ENCODE data around the gene CTNNAL1.

CTNNAL1 gene

GRCh38 chr9:109048822-109049221, 35.5 kb upstream of the CTNNAL1 start:
- TF ChIP-seq CTCF (IDR thresholded peaks at IDR 0.05; ENCODE audit: borderline replicate concordance, insufficient read depth, low read depth, low read length) = no peak
- no peak overlapping the region for H3K4me3 ChIP-seq (ENCODE audit: low read depth, low read length)

- H3K4me3 ChIP-seq (ENCODE audit: low read depth, low read length) = no peak overlapping the region
- TF ChIP-seq CTCF (IDR thresholded peaks at IDR 0.05; ENCODE audit: borderline replicate concordance, insufficient read depth, low read depth, low read length) = no peak
These were observed 34.0 kb upstream of the CTNNAL1 start for GRCh38 chr9:109047259-109047658.

GRCh38 chr9:109046346-109046745, 33.0 kb upstream of the CTNNAL1 start:
- no peak overlapping the region for H3K4me3 ChIP-seq (ENCODE audit: low read depth, low read length)
- TF ChIP-seq CTCF (IDR thresholded peaks at IDR 0.05; ENCODE audit: borderline replicate concordance, insufficient read depth, low read depth, low read length) = no peak

GRCh38 chr9:109043578-109043977, 30.3 kb upstream of the CTNNAL1 start:
- no peak for TF ChIP-seq CTCF (IDR thresholded peaks at IDR 0.05; ENCODE audit: borderline replicate concordance, insufficient read depth, low read depth, low read length)

GRCh38 chr9:109040571-109040970, 27.3 kb upstream of the CTNNAL1 start:
- TF ChIP-seq CTCF (IDR thresholded peaks at IDR 0.05; ENCODE audit: borderline replicate concordance, insufficient read depth, low read depth, low read length) = no peak
- no peak overlapping the region for H3K4me3 ChIP-seq (ENCODE audit: low read depth, low read length)

More at GRCh38 chr9:109043578-109043977, 30.3 kb upstream of the CTNNAL1 start:
- H3K4me3 ChIP-seq (ENCODE audit: low read depth, low read length) = no peak overlapping the region

GRCh38 chr9:109039539-109039938, 26.2 kb upstream of the CTNNAL1 start:
- no peak for TF ChIP-seq CTCF (IDR thresholded peaks at IDR 0.05; ENCODE audit: borderline replicate concordance, insufficient read depth, low read depth, low read length)
- no peak overlapping the region for H3K4me3 ChIP-seq (ENCODE audit: low read depth, low read length)

GRCh38 chr9:109037946-109038715, 24.8 kb upstream of the CTNNAL1 start:
- TF ChIP-seq CTCF (IDR thresholded peaks at IDR 0.05; ENCODE audit: borderline replicate concordance, insufficient read depth, low read depth, low read length) = no peak
- H3K4me3 ChIP-seq (ENCODE audit: low read depth, low read length) = no peak overlapping the region

Data from GM12875 (cell line).